Adipose tissue (tissue), 3 donors: ENCODE measurements around the gene CYP2A13. TPM values are rescaled to one million over a fixed set of nuclear protein-coding genes. Genes with fewer than 3 reads are reported as not detected.
"Not testable (repeated sequence)": the region's sequence is repeated elsewhere in the genome, so short reads cannot be mapped to it uniquely, and the experiment has no call there.

Experiments used
- H3K27ac ChIP-seq: one replicate; pipeline ENCODE4 v1.5.1; 2013; ENCODE audit warnings: low read depth, low read length
- WGBS, 3 donors: extraction: QIAGEN DNeasy Blood & Tissue Kit; methylation state at CpG; one replicate each; pipeline ENCODE4 v1.1.7; 2013; 5-methylcytosine and 5-hydroxymethylcytosine counted together
- polyA plus RNA-seq, 3 donors: library from polyadenylated mRNA; stranded (reverse); fragments of 200-250 nt; gene quantifications; one replicate each; pipeline ENCODE4 v1.2.3, GENCODE V29; 2013
- donor health status: healthy with polysubstance abuse.
- donor health status: Bipolar disorder and iron deficiency.
- donor health status: healthy.

CYP2A13 gene
- polyA plus RNA-seq, 3 donors = not detected

- no peak overlapping the region for H3K27ac ChIP-seq
- 72 to 83% (median 81%) methylated on average over 6 to 7 of the region's 7 CpGs for WGBS, 3 donors
These were observed 24.6 kb downstream of the CYP2A13 start for GRCh38 chr19:41112728-41113290.

GRCh38 chr19:41114132-41114531, 25.9 kb downstream of the CYP2A13 start, which contains the start of gene CYP2F1:
Gene CYP2F1 (plus strand): TSS chr19:41114432. CDS start chr19:41116189, 1,757 bp downstream.
- H3K27ac ChIP-seq = no peak within 1 kb of the TSS
- WGBS, 3 donors = 62 to 69% (median 69%) methylated on average over 7 of the region's 7 CpGs

- no peak overlapping the region for H3K27ac ChIP-seq
- 75 to 88% (median 86%) methylated on average over 8 of the region's 8 CpGs for WGBS, 3 donors
These were observed 28.0 kb downstream of the CYP2A13 start for GRCh38 chr19:41116261-41116660.

GRCh38 chr19:41120929-41121911, 33.0 kb downstream of the CYP2A13 start:
- 59 to 78% (median 71%) methylated on average over 33 to 37 of the region's 41 CpGs for WGBS, 3 donors
- H3K27ac ChIP-seq = not testable (repeated sequence)

- WGBS, 3 donors = 86 to 95% (median 88%) methylated on average over 13 of the region's 13 CpGs
- not testable (repeated sequence) for H3K27ac ChIP-seq
These were observed 34.6 kb downstream of the CYP2A13 start for GRCh38 chr19:41122846-41123245.

- WGBS, 3 donors = 81 to 89% (median 82%) methylated on average over 10 to 11 of the region's 11 CpGs
- no peak overlapping the region for H3K27ac ChIP-seq
These were observed 35.6 kb downstream of the CYP2A13 start for GRCh38 chr19:41123716-41124294.

- 48 to 49% (median 49%) methylated on average over 2 of the region's 2 CpGs for WGBS, 3 donors
- not testable (repeated sequence) for H3K27ac ChIP-seq
These were observed 38.5 kb downstream of the CYP2A13 start for GRCh38 chr19:41126765-41127203.

GRCh38 chr19:41127362-41127761, 39.1 kb downstream of the CYP2A13 start:
- H3K27ac ChIP-seq = not testable (repeated sequence)

GRCh38 chr19:41127801-41128300, 39.6 kb downstream of the CYP2A13 start:
- not testable (repeated sequence) for H3K27ac ChIP-seq

More at GRCh38 chr19:41127362-41127761, 39.1 kb downstream of the CYP2A13 start:
- 76 to 80% (median 78%) methylated on average over 7 of the region's 7 CpGs for WGBS, 3 donors

GRCh38 chr19:41128692-41129091, 40.4 kb downstream of the CYP2A13 start:
- WGBS, 3 donors = 62 to 79% (median 69%) methylated on average over 6 of the region's 6 CpGs

More at GRCh38 chr19:41127801-41128300, 39.6 kb downstream of the CYP2A13 start:
- WGBS, 3 donors = 0 to 2% (median 0%) methylated on average over 14 to 28 of the region's 29 CpGs

GRCh38 chr19:41131186-41131585, 42.9 kb downstream of the CYP2A13 start:
- WGBS, 3 donors = 63 to 78% (median 74%) methylated on average over 5 of the region's 5 CpGs
- H3K27ac ChIP-seq = no peak overlapping the region

More at GRCh38 chr19:41128692-41129091, 40.4 kb downstream of the CYP2A13 start:
- no peak overlapping the region for H3K27ac ChIP-seq

- 28 to 100% (median 40%) methylated on average over 1 to 3 of the region's 3 CpGs for WGBS, 3 donors
- no peak overlapping the region for H3K27ac ChIP-seq
These were observed 45.0 kb downstream of the CYP2A13 start for GRCh38 chr19:41133260-41133659.

- H3K27ac ChIP-seq = no peak overlapping the region
- 74 to 81% (median 78%) methylated on average over 14 to 20 of the region's 20 CpGs for WGBS, 3 donors
These were observed 46.4 kb downstream of the CYP2A13 start for GRCh38 chr19:41134616-41135015.

- 8 to 14% (median 9%) methylated on average over 51 to 64 of the region's 76 CpGs for WGBS, 3 donors
- not testable (repeated sequence) for H3K27ac ChIP-seq
These were observed 47.4 kb downstream of the CYP2A13 start for GRCh38 chr19:41135390-41136384.

GRCh38 chr19:41136636-41137455, 48.6 kb downstream of the CYP2A13 start:
- no peak overlapping the region for H3K27ac ChIP-seq
- WGBS, 3 donors = 89 to 93% (median 92%) methylated on average over 31 of the region's 31 CpGs

- no peak overlapping the region for H3K27ac ChIP-seq
- 22 to 34% (median 23%) methylated on average over 7 of the region's 7 CpGs for WGBS, 3 donors
These were observed 56.2 kb downstream of the CYP2A13 start for GRCh38 chr19:41144403-41144802.
